ENCODE results near the gene RTP5.

RTP5 gene

DNA sequence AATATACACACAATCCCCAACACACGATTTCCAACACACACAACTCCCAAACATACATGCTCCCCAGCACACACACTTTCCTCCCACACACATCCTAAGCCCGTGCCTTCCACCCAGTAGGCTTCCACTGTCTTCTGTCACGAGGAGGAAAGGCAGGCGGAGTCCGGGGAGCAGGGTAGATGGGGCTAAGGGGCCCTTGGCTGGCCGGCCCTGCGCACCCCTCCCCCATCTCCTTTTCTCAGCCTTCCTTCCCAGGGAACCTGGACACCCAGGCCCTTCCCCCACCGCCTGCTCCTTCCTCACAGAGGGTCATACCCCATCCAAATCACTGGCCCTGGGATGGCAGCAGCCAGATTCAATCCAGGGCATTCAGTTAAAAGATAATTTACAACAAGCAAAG is 7.4 kb upstream of the RTP5 start:
- in situ Hi-C loops (cut with HindIII; ENCODE audit: low pct_ligation_motif_present, low sequenced_read_pairs), result no loop called here
- Histone ChIP-seq H3K36me3 (replicated peaks) (no peaks in the 10 kb centered on the region), H3K27ac (no peak overlapping the region), H3K4me3 (ENCODE audit: low read depth, low read length) (no peak overlapping the region), H3K27me3 (replicated peaks) (peaks cover 8% of the 10 kb centered on the region)
- DNase-seq, result no peak
- no peak for TF ChIP-seq CTCF (IDR thresholded peaks at IDR 0.05; ENCODE audit: low read depth, low read length, missing control alignments)

GRCh38 chr2:241862775-241863535 is 6.6 kb upstream of the RTP5 start:
- no peak for DNase-seq
- peaks cover 12% of the 10 kb centered on the region for H3K27me3 ChIP-seq (replicated peaks)
- in situ Hi-C loops (cut with HindIII; ENCODE audit: low pct_ligation_motif_present, low sequenced_read_pairs), result no loop called here
- no peak overlapping the region for H3K27ac ChIP-seq
- TF ChIP-seq CTCF (IDR thresholded peaks at IDR 0.05; ENCODE audit: low read depth, low read length, missing control alignments), result no peak
- no peak overlapping the region for H3K4me3 ChIP-seq (ENCODE audit: low read depth, low read length)
- H3K36me3 ChIP-seq (replicated peaks), result no peaks in the 10 kb centered on the region

DNA sequence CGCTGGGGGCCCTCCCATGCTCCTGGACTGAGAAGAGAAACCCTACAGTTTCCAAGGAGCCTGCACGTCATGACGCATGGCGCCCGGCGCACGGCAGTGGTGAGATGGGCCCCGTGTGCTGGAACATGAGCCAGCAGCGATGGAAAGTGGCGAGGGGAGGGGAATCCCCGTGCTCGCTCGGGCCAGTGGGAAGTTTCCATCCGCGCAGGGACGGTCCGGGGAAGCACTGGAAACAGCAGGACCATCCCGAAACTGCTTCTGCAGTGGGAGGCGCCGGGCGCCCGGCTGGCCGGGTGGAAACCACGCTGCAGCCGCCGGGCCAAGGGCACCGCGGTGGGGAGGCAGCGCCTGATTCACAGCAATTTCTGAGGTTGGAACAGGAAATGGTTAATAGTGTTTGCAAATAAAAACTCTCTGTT is 6.0 kb upstream of the RTP5 start:
- Histone ChIP-seq H3K36me3 (replicated peaks) (no peaks in the 10 kb centered on the region), H3K4me3 (ENCODE audit: low read depth, low read length) (no peak overlapping the region), H3K27me3 (replicated peaks) (peaks cover 13% of the 10 kb centered on the region), H3K27ac (no peak overlapping the region)
- DNase-seq, result no peak
- no peak for TF ChIP-seq CTCF (IDR thresholded peaks at IDR 0.05; ENCODE audit: low read depth, low read length, missing control alignments)
- in situ Hi-C loops (cut with HindIII; ENCODE audit: low pct_ligation_motif_present, low sequenced_read_pairs), result no loop called here

DNA sequence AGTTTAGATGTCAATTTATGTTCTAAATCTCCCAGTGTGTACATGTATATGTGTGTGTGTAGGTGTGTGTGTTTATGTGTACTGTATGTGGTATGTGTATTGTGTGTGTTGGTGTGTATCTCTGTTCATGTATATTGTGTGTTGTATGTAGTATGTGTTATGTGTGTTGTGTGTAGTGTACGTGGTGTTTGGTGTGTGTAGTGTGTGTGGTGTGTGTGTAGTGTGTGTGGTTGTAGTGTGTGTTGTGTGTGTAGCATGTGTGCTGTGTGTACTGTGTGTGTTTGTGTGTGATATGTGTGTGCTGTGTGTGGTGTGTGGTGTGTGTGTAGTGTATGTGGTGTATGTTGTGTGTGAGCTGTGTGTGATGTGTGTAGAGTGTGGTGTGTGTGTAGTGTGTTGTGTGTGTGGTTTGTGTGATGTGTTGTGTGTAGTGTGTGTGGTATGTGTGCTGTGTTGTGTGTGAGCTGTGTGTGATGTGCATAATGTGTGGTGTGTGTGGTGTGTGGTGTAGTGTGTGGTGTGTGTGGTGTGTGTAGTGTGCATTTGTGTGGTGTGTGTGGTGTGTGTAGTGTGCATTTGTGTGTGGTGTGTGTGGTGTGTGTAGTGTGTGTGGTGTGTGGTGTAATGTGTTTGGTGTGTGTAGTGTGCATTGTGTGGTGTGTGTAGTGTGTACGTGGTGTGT is 5.2 kb upstream of the RTP5 start:
- Histone ChIP-seq H3K27me3 (replicated peaks) (peaks cover 13% of the 10 kb centered on the region), H3K4me3 (ENCODE audit: low read depth, low read length) (no peak overlapping the region), H3K36me3 (replicated peaks) (no peaks in the 10 kb centered on the region), H3K27ac (no peak overlapping the region)
- TF ChIP-seq CTCF (IDR thresholded peaks at IDR 0.05; ENCODE audit: low read depth, low read length, missing control alignments), result no peak
- in situ Hi-C loops (cut with HindIII; ENCODE audit: low pct_ligation_motif_present, low sequenced_read_pairs), result no loop called here
- DNase-seq, result no peak

DNA sequence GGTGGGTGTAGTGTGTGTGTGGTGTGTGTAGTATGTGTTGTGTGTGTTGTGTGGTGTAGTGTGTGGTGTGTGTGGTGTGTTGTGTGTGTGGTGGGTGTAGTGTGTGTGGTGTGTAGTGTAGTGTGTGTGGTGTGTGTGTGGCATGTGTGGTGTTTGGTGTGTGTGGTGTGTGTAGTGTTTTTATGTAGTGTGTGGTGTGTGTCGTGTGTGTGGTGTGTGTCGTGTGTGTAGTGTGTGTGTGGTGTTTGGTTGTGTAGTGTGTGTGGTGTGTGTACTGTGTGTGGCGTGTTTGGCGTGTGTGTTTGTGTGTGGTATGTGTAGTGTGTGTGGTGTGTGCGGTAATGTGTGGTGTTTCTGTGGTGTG is 4.7 kb upstream of the RTP5 start:
- Histone ChIP-seq H3K36me3 (replicated peaks) (no peaks in the 10 kb centered on the region), H3K27me3 (replicated peaks) (peaks cover 13% of the 10 kb centered on the region), H3K27ac (no peak overlapping the region), H3K4me3 (ENCODE audit: low read depth, low read length) (no peak overlapping the region)
- no peak for DNase-seq
- TF ChIP-seq CTCF (IDR thresholded peaks at IDR 0.05; ENCODE audit: low read depth, low read length, missing control alignments), result no peak
- in situ Hi-C loops (cut with HindIII; ENCODE audit: low pct_ligation_motif_present, low sequenced_read_pairs), result no loop called here

Measured in brain microvascular endothelial cell (primary cell).